DND-41 (cell line): Measurements from ENCODE around the gene FBXO28.

Experiments
- ATAC-seq: fragments of 200-7000 bp; cut with Tn5 transposase; 3 replicates; pipeline ENCODE4 v1.9.1; 2021; ENCODE audit warnings: low read depth; ENCODE audit not compliant: insufficient read depth
- DNase-seq: peaks from one replicate; pipeline ENCODE4 v3.0.0-alpha.2; 2020
- H2AFZ ChIP-seq: 2 replicates; pipeline ENCODE4 v1.6.0; 2012; ENCODE audit warnings: low read depth, low read length
- H3K27ac ChIP-seq: 2 replicates; pipeline ENCODE4 v1.5.1; 2012; ENCODE audit warnings: low read length, inconsistent platforms
- H3K27me3 ChIP-seq: fragments of 200-600 bp; sonication (generic); 2 replicates; pipeline ENCODE4 v1.6.0; 2012; ENCODE audit warnings: low read length, mild to moderate bottlenecking, inconsistent platforms; ENCODE audit not compliant: insufficient read depth, poor library complexity
- H3K36me3 ChIP-seq: 2 replicates; pipeline ENCODE4 v1.5.1; 2012; ENCODE audit warnings: low read length, inconsistent platforms; ENCODE audit not compliant: insufficient read depth
- H3K4me1 ChIP-seq: 2 replicates; pipeline ENCODE4 v1.5.1; 2012; ENCODE audit warnings: mild to moderate bottlenecking, low read length; ENCODE audit not compliant: insufficient read depth
- H3K4me2 ChIP-seq: 2 replicates; pipeline ENCODE4 v1.6.0; 2012; ENCODE audit warnings: mild to moderate bottlenecking, moderate library complexity, low read length, inconsistent platforms; ENCODE audit not compliant: insufficient read depth
- H3K4me3 ChIP-seq, 2 experiments: fragments of 200-600 bp in 1 of 2; shearing (Covaris generic) in 1 of 2; 2 replicates each; pipeline ENCODE4 v1.5.1; 2012 to 2016; ENCODE audit warnings: inconsistent platforms in 2 of 2, low read length in 2 of 2, mild to moderate bottlenecking in 2 of 2, low read depth in 1 of 2, moderate library complexity in 1 of 2
- H3K79me2 ChIP-seq: 2 replicates; pipeline ENCODE4 v1.6.0; 2012; ENCODE audit warnings: low read length, inconsistent platforms; ENCODE audit not compliant: insufficient read depth
- H3K9ac ChIP-seq: 2 replicates; pipeline ENCODE4 v1.6.0; 2012; ENCODE audit warnings: low read depth, mild to moderate bottlenecking, inconsistent platforms, low read length, moderate library complexity
- H3K9me3 ChIP-seq: 2 replicates; pipeline ENCODE4 v1.5.1; 2012; ENCODE audit warnings: low read length, moderate library complexity, mild to moderate bottlenecking, inconsistent platforms; ENCODE audit not compliant: insufficient read depth, severe bottlenecking
- H4K20me1 ChIP-seq: 2 replicates; pipeline ENCODE4 v1.6.0; 2012; ENCODE audit warnings: low read length; ENCODE audit not compliant: insufficient read depth
- CTCF ChIP-seq: IDR thresholded peaks from 2 replicates; pipeline ENCODE4 v1.5.1; 2012; ENCODE audit warnings: borderline replicate concordance, low read length, moderate library complexity, mild to moderate bottlenecking; ENCODE audit not compliant: poor library complexity, severe bottlenecking; ENCODE audit errors: extremely low read depth
- EZH2 ChIP-seq: IDR thresholded peaks from 3 replicates; pipeline ENCODE4 v1.6.1; 2012; ENCODE audit warnings: borderline replicate concordance, low read depth, mild to moderate bottlenecking, moderate library complexity, low read length, inconsistent platforms; ENCODE audit not compliant: severe bottlenecking

Gene FBXO28

GRCh38 chr1:224178894-224179293, 65.0 kb downstream of the FBXO28 start:
- Histone ChIP-seq H3K27ac (no peak overlapping the region), H3K79me2 (peaks cover 9% of the 10 kb centered on the region), H3K9ac (no peak overlapping the region), H3K9me3 (no peaks in the 10 kb centered on the region), H4K20me1 (peaks cover 2% of the 10 kb centered on the region; the same call in 1 of the 2 replicates), H3K4me3 (no peak overlapping the region), H3K4me1 (peaks cover 13% of the 10 kb centered on the region), H2AFZ (no peak overlapping the region), H3K27me3 (no peaks in the 10 kb centered on the region), H3K4me2 (no peak overlapping the region), H3K36me3 (no peaks in the 10 kb centered on the region; the same call in 1 of the 2 replicates)
- no peak for TF ChIP-seq CTCF
- no peak for TF ChIP-seq EZH2
- DNase-seq (no peak), ATAC-seq (no peak)

- Histone ChIP-seq H3K9me3 (no peaks in the 10 kb centered on the region), H2AFZ (no peak overlapping the region), H3K27ac (no peak overlapping the region), H3K27me3 (no peaks in the 10 kb centered on the region), H4K20me1 (peaks cover 7% of the 10 kb centered on the region), H3K4me2 (no peak overlapping the region), H3K4me1 (peaks cover 29% of the 10 kb centered on the region), H3K36me3 (peaks cover 5% of the 10 kb centered on the region; the same call in 1 of the 2 replicates), H3K79me2 (peaks cover 29% of the 10 kb centered on the region), H3K9ac (no peak overlapping the region), H3K4me3 (no peak overlapping the region)
- no peak for ATAC-seq
- TF ChIP-seq EZH2, result no peak
- TF ChIP-seq CTCF, result no peak
- DNase-seq, result no peak
Observed at GRCh38 chr1:224180783-224181452, 67.0 kb downstream of the FBXO28 start.

- no peak for ATAC-seq
- H3K27ac ChIP-seq, result no peak overlapping the region
- DNase-seq, result no peak
- no peaks in the 10 kb centered on the region for H3K27me3 ChIP-seq
- peaks cover 5% of the 10 kb centered on the region; the same call in 1 of the 2 replicates for H3K36me3 ChIP-seq
- no peak for TF ChIP-seq EZH2
- TF ChIP-seq CTCF, result no peak
- peaks cover 7% of the 10 kb centered on the region for H4K20me1 ChIP-seq
- H3K4me3 ChIP-seq, result no peak overlapping the region
- H3K4me1 ChIP-seq, result peaks cover 29% of the 10 kb centered on the region
- H2AFZ ChIP-seq, result no peak overlapping the region
- H3K9me3 ChIP-seq, result no peaks in the 10 kb centered on the region
- H3K79me2 ChIP-seq, result peaks cover 34% of the 10 kb centered on the region
- no peak overlapping the region for H3K9ac ChIP-seq
- H3K4me2 ChIP-seq, result no peak overlapping the region
Observed at GRCh38 chr1:224181453-224181810, 67.5 kb downstream of the FBXO28 start.
